Heart right ventricle (tissue), 16 donors: Measurements from ENCODE around the gene VARS1. TPM values are rescaled to one million over a fixed set of nuclear protein-coding genes. Genes with fewer than 3 reads are reported as not detected.

Experiments used
- ATAC-seq, 8 donors: fragments of 200-7000 bp; cut with Tn5 transposase; one replicate each; pipeline ENCODE4 v1.9.1; 2020; ENCODE audit warnings: mild to moderate bottlenecking in 8 of 8, moderate library complexity in 8 of 8, moderate number of reproducible peaks in 1 of 8
- DNase-seq, 2 donors: peaks; one replicate each; pipeline ENCODE4 v3.0.0-alpha.2; 2020
- H3K27ac ChIP-seq, 10 donors: fragments of 200-600 bp; sonication (generic) in 2 of 10; one replicate each; pipeline versions ENCODE4 v1.5.0 to v1.8.0; 2020 to 2022; ENCODE audit warnings: mild to moderate bottlenecking in 3 of 10
- H3K27me3 ChIP-seq, 7 donors: fragments of 200-600 bp; one replicate each; pipeline ENCODE4 v1.8.0; 2021 to 2022; ENCODE audit warnings: mild to moderate bottlenecking in 2 of 7
- H3K36me3 ChIP-seq, 9 donors: fragments of 200-600 bp; sonication (generic) in 1 of 9; one replicate each; pipeline versions ENCODE4 v1.5.0 to v1.8.0; 2020 to 2022; ENCODE audit warnings: mild to moderate bottlenecking in 2 of 9
- H3K4me1 ChIP-seq, 9 donors: fragments of 200-600 bp; sonication (generic) in 1 of 9; one replicate each; pipeline versions ENCODE4 v1.5.0 to v1.8.0; 2020 to 2022; ENCODE audit warnings: mild to moderate bottlenecking in 4 of 9
- H3K4me3 ChIP-seq, 10 donors: fragments of 200-600 bp; sonication (generic) in 2 of 10; one replicate each; pipeline versions ENCODE4 v1.5.0 to v1.8.0; 2020 to 2022; ENCODE audit warnings: mild to moderate bottlenecking in 7 of 10, moderate library complexity in 2 of 10
- H3K9me3 ChIP-seq, 11 donors: fragments of 200-600 bp in 10 of 11; sonication (generic) in 2 of 11; one replicate each; pipeline versions ENCODE4 v1.5.0 to v1.8.0; 2013 to 2022; ENCODE audit warnings: mild to moderate bottlenecking in 2 of 11, control low read depth in 1 of 11, moderate library complexity in 1 of 11
- WGBS, 2 donors: extraction: QIAGEN DNeasy Blood & Tissue Kit; methylation state at CpG; one replicate each; pipeline ENCODE4 v1.1.7; 2013; ENCODE audit warnings: inconsistent platforms in 1 of 2; 5-methylcytosine and 5-hydroxymethylcytosine counted together
- intact Hi-C, 10 donors: fragments of 100-400 bp; cut with DNase I; formaldehyde crosslinking; loops; one replicate each; pipeline versions ENCODE4 v1.11.1 to v1.14.2; 2022
- polyA plus RNA-seq, 2 donors: library from polyadenylated mRNA; stranded (reverse); fragments of 200-250 nt; gene quantifications; one replicate each; pipeline ENCODE4 v1.2.3, GENCODE V29; 2013
- total RNA-seq, 10 donors: library from RNA; stranded (reverse); fragmentation: NEBNext Ultra II Directional in 3 of 10; extraction: Animal tissue kit (Norgen Biotek cat#: 25700) in 3 of 10; gene quantifications; one replicate each; pipeline versions ENCODE4 v1.2.1 to v1.2.4, GENCODE V29; 2021 to 2023
- TF ChIP-seq, protein P1 (sequence below), 9 donors: fragments of 200-600 bp; sonication (generic) in 2 of 9; IDR thresholded peaks; one replicate each; pipeline versions ENCODE4 v1.5.0 to v1.8.0; 2021 to 2022; ENCODE audit warnings: antibody characterized with exemption in 9 of 9, mild to moderate bottlenecking in 5 of 9, moderate library complexity in 1 of 9
- donor health status: Arrhythmogenic right ventricular cardiomyopathy.
- donor health status: ischemic (EF 13 %, LVEDD 7.1; RV severe dilation, severe dysfunction).
- donor health status: healthy with polysubstance abuse.
- donor health status: DM: no; HTN: yes; CAD: no.
- donor health status: DM: no; HTN: no; CAD: no.
- donor health status: ischemic (EF 25% LVEDD 6.9; RV normal size, moderate dysfunction).
- donor health status: ischemic (EF 25% LVEDD 5.7; RV mildly dilated, moderate dysfunction).
- donor health status: healthy.
- donor health status: DM: yes; HTN: yes; CAD: no.
- donor health status: Ischemic cardiomyopathy.
- donor health status: ischemic (EF 35%, LVEDD 5.7; RV mildly dilated, moderate dysfunction).
- donor health status: nonischemic (EF 11% LVEDD 7.7; RV severe dilation, severe dysfunction).
- donor health status: DM: yes; HTN: yes; CAD: no.
- donor health status: PGD.
- donor health status: ischemic (EF 29% LVEDD 5.4; RV normal size, mild dysfunction).
- donor health status: nonischemic (EF 23%, LVEDD 6.1; RV moderate dilation, normal function).

VARS1 gene
- total and polyA plus RNA-seq, 12 donors: 22.4 to 44.0 (median 29.5) TPM

DNA sequence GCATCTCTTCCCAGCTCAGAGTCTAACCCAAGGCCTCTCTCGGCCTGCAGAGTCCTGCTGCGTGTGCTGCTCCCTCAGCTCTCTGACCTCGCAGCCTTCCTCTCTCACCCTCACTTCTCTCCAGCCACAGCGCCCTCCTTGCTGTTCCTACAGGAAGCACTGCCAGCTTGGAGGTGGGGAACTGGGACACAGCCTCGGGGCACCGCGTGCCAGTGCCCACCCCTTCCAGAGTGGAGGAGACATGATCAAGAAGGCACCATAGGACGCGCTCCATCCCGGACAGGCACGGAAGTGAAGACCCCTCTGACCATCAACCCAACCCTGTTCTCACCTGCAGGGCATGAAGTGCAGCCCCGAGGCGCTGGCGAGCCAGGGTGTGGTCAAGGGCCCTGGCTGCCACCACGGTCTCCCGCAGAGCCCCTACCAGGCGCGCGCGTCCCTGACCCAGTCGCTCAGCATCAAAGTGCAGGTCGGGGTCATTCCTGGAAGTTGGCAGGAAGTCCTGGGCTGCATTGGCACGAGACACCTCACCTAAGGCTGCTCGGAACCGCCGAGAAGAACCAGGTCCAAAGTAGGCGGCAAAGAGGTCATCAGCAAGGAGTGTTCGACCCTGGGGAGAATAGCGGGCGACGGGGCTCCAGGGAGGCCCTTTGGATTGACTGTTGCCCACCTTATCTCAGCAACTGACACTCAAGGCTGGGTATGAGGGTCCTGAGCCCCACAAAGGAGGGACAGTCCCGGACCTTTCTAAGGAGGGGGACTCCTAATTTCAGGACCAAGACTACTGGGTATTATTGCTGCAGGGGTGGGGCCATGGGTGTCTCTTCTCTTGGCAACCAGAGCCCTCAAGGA is 19.7 kb downstream of the VARS1 start:
- Histone ChIP-seq H3K27ac (peak overlapping the region in 7 of 10 donors; percentile 68 to 83 (median 80)), H3K36me3 (peaks cover 0 to 32% (median 10%) of the 10 kb centered on the region in 9 donors), H3K4me1 (peaks cover 7 to 23% (median 13%) of the 10 kb centered on the region in 9 donors), H3K4me3 (no peak overlapping the region), H3K27me3 (no peaks in the 10 kb centered on the region), H3K9me3 (no peaks in the 10 kb centered on the region)
- 89 to 94% methylated on average over 32 of the region's 32 CpGs for WGBS, 2 donors
- ATAC-seq (no peak), DNase-seq (no peak)
- TF ChIP-seq, protein P1, sequence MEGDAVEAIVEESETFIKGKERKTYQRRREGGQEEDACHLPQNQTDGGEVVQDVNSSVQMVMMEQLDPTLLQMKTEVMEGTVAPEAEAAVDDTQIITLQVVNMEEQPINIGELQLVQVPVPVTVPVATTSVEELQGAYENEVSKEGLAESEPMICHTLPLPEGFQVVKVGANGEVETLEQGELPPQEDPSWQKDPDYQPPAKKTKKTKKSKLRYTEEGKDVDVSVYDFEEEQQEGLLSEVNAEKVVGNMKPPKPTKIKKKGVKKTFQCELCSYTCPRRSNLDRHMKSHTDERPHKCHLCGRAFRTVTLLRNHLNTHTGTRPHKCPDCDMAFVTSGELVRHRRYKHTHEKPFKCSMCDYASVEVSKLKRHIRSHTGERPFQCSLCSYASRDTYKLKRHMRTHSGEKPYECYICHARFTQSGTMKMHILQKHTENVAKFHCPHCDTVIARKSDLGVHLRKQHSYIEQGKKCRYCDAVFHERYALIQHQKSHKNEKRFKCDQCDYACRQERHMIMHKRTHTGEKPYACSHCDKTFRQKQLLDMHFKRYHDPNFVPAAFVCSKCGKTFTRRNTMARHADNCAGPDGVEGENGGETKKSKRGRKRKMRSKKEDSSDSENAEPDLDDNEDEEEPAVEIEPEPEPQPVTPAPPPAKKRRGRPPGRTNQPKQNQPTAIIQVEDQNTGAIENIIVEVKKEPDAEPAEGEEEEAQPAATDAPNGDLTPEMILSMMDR (IDR thresholded peaks at IDR 0.05): no peak
- intact Hi-C loops: loop anchor here in 4 of 10 donors (5.0 to 10.0 kb wide), 3 partner anchors 56 to 61 kb away; no protein-coding TSS in a partner anchor

DNA sequence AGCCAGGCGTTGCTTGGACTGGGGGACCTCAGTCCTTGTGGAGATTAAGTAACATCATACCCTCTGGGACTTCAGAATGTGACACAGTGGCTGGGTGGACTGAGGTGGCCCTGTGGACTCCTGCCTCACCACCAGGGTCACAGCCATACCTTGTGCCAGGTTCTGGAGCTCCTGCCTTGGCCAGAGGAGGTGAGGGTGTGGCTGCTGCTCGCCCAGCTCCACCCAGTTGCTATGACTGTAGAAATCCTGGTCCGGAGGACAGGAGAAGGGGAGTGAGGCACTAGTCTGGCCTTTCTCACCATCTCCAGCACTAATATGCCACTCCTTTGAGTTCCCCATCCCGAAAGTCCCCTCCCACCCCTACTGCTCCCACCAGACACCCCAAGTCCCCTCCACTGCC is 20.4 kb downstream of the VARS1 start:
- H3K27me3 ChIP-seq: no peaks in the 10 kb centered on the region
- intact Hi-C loops: loop anchor here in 4 of 10 donors (5.0 to 10.0 kb wide), 3 partner anchors 57 to 62 kb away; no protein-coding TSS in a partner anchor
- no peak overlapping the region for H3K27ac ChIP-seq
- H3K4me1 ChIP-seq: peaks cover 7 to 23% (median 13%) of the 10 kb centered on the region in 9 donors
- WGBS, 2 donors: 79 to 81% methylated on average over 4 of the region's 4 CpGs
- H3K9me3 ChIP-seq: no peaks in the 10 kb centered on the region
- TF ChIP-seq, protein P1 (IDR thresholded peaks at IDR 0.05): no peak
- no peak overlapping the region for H3K4me3 ChIP-seq
- no peak for ATAC-seq
- H3K36me3 ChIP-seq: peaks cover 0 to 25% (median 7%) of the 10 kb centered on the region in 9 donors
- no peak for DNase-seq

DNA sequence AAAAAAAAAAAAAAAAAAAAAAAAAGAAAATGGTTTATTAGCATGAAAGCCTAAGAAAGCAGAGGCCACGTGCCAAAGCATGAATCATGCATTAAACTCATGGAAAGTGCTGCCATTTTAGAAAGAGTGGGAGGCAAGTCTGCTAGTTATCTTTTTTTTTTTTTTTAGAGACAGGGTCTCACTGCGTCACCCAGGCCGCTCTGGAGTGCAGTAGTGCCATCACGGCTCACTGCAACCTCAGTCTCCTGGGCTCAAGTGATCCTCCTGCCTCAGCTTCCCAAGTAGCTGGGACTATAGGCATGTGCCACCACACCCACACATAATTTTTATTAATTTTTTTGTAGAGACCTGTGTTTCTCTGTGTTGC is 23.6 kb downstream of the VARS1 start:
- Histone ChIP-seq H3K9me3 (no peaks in the 10 kb centered on the region), H3K36me3 (peaks cover 0 to 5% (median 0%) of the 10 kb centered on the region in 9 donors), H3K4me3 (no peak overlapping the region), H3K27ac (no peak overlapping the region), H3K27me3 (no peaks in the 10 kb centered on the region), H3K4me1 (peaks cover 2 to 39% (median 7%) of the 10 kb centered on the region in 9 donors)
- TF ChIP-seq, protein P1 (IDR thresholded peaks at IDR 0.05): no peak
- ATAC-seq: no peak
- 72 to 74% methylated on average over 4 of the region's 4 CpGs for WGBS, 2 donors
- DNase-seq: no peak
- intact Hi-C loops: loop anchor here in 4 of 10 donors (2.0 to 10.0 kb wide), 3 partner anchors 59 to 63 kb away; no protein-coding TSS in a partner anchor

DNA sequence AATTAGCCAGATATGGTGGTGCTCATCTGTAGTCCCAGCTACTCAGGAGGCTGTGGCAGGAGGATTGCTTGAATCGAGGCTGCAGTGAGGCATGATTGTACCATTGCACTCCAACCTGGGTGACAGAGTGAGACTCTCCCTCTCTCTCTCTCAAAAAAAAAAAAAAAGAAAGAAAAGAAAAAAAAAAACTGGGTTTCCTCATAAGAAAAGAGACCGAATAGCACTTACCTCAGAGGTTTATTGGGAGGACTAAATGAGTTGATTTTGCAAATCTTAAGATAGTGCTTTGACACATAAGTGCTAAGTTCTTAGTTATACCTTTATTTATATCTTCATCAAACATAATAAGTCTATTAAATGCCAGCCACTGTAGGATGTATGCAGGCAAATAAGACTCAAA is 24.7 kb downstream of the VARS1 start:
- 90 to 91% methylated on average over 2 of the region's 2 CpGs for WGBS, 2 donors
- H3K9me3 ChIP-seq: no peaks in the 10 kb centered on the region
- no peak overlapping the region for H3K27ac ChIP-seq
- DNase-seq: no peak
- no peak for ATAC-seq
- TF ChIP-seq, protein P1 (IDR thresholded peaks at IDR 0.05): no peak
- no peak overlapping the region for H3K4me3 ChIP-seq
- H3K4me1 ChIP-seq: peaks cover 0 to 30% (median 0%) of the 10 kb centered on the region in 9 donors
- H3K27me3 ChIP-seq: no peaks in the 10 kb centered on the region
- peaks cover 0 to 5% (median 0%) of the 10 kb centered on the region in 9 donors for H3K36me3 ChIP-seq
- intact Hi-C loops: loop anchor here in 3 of 10 donors (5.0 to 10.0 kb wide), 2 partner anchors 61 to 64 kb away; no protein-coding TSS in a partner anchor
